Dedifferentiated amniotic fluid mesenchymal stem cell (primary cell): ENCODE results near the gene SS18.

ENCODE experiments used
- DNase-seq: peaks from one replicate; pipeline ENCODE4 v3.0.0-alpha.2; 2016; ENCODE audit errors: extremely low spot score

Gene SS18

GRCh38 chr18:26003356-26003755, 87.1 kb downstream of the SS18 start:
- no peak for DNase-seq

GRCh38 chr18:26002375-26002910, 88.0 kb downstream of the SS18 start:
- DNase-seq: no peak

GRCh38 chr18:25998461-25998860, 92.0 kb downstream of the SS18 start:
- DNase-seq: no peak

- no peak for DNase-seq
Measured at GRCh38 chr18:25992566-25992965, 97.8 kb downstream of the SS18 start.

- no peak for DNase-seq
Measured at GRCh38 chr18:25990473-25990872, 99.9 kb downstream of the SS18 start.

GRCh38 chr18:25985707-25986394, 104.6 kb downstream of the SS18 start:
- DNase-seq: no peak

GRCh38 chr18:25983730-25984129, 106.7 kb downstream of the SS18 start:
- no peak for DNase-seq

- no peak for DNase-seq
Measured at GRCh38 chr18:25982961-25983360, 107.5 kb downstream of the SS18 start.

GRCh38 chr18:25982153-25982552, 108.3 kb downstream of the SS18 start:
- DNase-seq: no peak

GRCh38 chr18:25979369-25980040, 110.9 kb downstream of the SS18 start:
- no peak for DNase-seq

GRCh38 chr18:25976554-25976953, 113.9 kb downstream of the SS18 start:
- DNase-seq: no peak

- DNase-seq: no peak
Measured at GRCh38 chr18:25974630-25975077, 115.8 kb downstream of the SS18 start.
